Left lung (tissue), 10 donors: Measurements from ENCODE around the gene ZNF436. TPM values are rescaled to one million over a fixed set of nuclear protein-coding genes. Genes with fewer than 3 reads are reported as not detected.

Experiments
- ATAC-seq: fragments of 200-7000 bp; cut with Tn5 transposase; one replicate; pipeline ENCODE4 v1.9.1; 2020; ENCODE audit warnings: moderate library complexity
- DNase-seq, 4 donors: peaks; one replicate each; pipeline ENCODE4 v3.0.0-alpha.2; 2013 to 2020
- H3K27ac ChIP-seq, 2 donors: fragments of 200-600 bp; sonication (generic) in 1 of 2; one replicate each; pipeline versions ENCODE4 v1.5.0 to v1.8.0; 2020 to 2021
- H3K27me3 ChIP-seq, 2 donors: fragments of 200-600 bp; sonication (generic) in 1 of 2; one replicate each; pipeline versions ENCODE4 v1.5.0 to v1.8.0; 2020 to 2021
- H3K36me3 ChIP-seq, 2 donors: fragments of 200-600 bp; sonication (generic) in 1 of 2; one replicate each; pipeline versions ENCODE4 v1.5.0 to v1.8.0; 2020 to 2021
- H3K4me1 ChIP-seq, 2 donors: fragments of 200-600 bp; one replicate each; pipeline ENCODE4 v1.8.0; 2021
- H3K4me3 ChIP-seq, 2 donors: fragments of 200-600 bp; sonication (generic) in 1 of 2; one replicate each; pipeline versions ENCODE4 v1.5.0 to v1.8.0; 2020 to 2021; ENCODE audit warnings: mild to moderate bottlenecking in 1 of 2
- H3K9me3 ChIP-seq, 2 donors: fragments of 200-600 bp; sonication (generic) in 1 of 2; one replicate each; pipeline versions ENCODE4 v1.5.0 to v1.8.0; 2020 to 2021
- intact Hi-C, 2 donors: fragments of 100-400 bp; cut with DNase I; formaldehyde crosslinking; loops; one replicate each; pipeline versions ENCODE4 v1.11.2 to v1.14.2; 2022
- polyA plus RNA-seq, 6 donors: library from polyadenylated mRNA; unstranded; fragments of 120-200 nt; gene quantifications; one replicate each; pipeline ENCODE4 v1.2.1, GENCODE V29; 2013; ENCODE audit not compliant: insufficient read length in 6 of 6
- total RNA-seq, 2 donors: library from RNA; stranded (reverse); fragmentation: NEBNext Ultra II Directional; extraction: Animal tissue kit (Norgen Biotek cat#: 25700); gene quantifications; one replicate each; pipeline ENCODE4 v1.2.1, GENCODE V29; 2021
- TF ChIP-seq, protein P1 (sequence below), 2 donors: fragments of 200-600 bp; sonication (generic) in 1 of 2; IDR thresholded peaks; one replicate each; pipeline versions ENCODE4 v1.5.0 to v1.8.0; 2021; ENCODE audit warnings: antibody characterized with exemption in 2 of 2
- donor health status: DM: no; HTN: yes; CAD: no.
- donor health status: DM: no; HTN: no; CAD: no.

The ZNF436 gene
- total and polyA plus RNA-seq, 8 donors, result 9.2 to 38.8 (median 32.7) TPM

DNA sequence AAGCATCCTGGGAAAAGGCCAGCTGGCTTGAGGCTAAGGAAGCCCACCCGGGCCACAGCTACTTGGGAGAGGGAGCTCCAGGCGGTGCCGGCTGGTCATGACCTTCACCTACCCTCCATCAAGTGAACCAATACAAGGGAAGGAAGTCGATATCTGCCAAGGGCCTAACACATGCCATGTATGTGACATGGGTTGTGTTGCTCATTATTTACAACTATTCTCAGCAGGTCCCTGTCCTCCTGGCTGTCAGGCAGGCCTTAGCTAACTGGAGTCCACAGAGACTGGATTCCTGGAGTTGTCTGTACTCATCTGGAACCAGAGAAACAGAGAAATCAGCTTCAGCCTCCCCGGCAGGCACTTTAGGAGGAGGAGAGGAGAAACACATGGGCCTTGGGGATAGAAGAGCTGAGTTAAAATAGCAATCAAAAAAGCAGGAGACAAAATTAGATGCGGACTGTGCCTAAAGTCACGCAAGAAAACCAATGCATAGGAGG, 39.2 kb upstream of the ZNF436 start:
- TF ChIP-seq, protein P1, sequence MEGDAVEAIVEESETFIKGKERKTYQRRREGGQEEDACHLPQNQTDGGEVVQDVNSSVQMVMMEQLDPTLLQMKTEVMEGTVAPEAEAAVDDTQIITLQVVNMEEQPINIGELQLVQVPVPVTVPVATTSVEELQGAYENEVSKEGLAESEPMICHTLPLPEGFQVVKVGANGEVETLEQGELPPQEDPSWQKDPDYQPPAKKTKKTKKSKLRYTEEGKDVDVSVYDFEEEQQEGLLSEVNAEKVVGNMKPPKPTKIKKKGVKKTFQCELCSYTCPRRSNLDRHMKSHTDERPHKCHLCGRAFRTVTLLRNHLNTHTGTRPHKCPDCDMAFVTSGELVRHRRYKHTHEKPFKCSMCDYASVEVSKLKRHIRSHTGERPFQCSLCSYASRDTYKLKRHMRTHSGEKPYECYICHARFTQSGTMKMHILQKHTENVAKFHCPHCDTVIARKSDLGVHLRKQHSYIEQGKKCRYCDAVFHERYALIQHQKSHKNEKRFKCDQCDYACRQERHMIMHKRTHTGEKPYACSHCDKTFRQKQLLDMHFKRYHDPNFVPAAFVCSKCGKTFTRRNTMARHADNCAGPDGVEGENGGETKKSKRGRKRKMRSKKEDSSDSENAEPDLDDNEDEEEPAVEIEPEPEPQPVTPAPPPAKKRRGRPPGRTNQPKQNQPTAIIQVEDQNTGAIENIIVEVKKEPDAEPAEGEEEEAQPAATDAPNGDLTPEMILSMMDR (IDR thresholded peaks at IDR 0.05), result no peak
- no peak overlapping the region for H3K27ac ChIP-seq
- no peaks in the 10 kb centered on the region for H3K9me3 ChIP-seq
- ATAC-seq (no peak), DNase-seq (no peak)
- H3K27me3 ChIP-seq, result no peaks in the 10 kb centered on the region
- H3K36me3 ChIP-seq, result no peaks in the 10 kb centered on the region
- no peak overlapping the region for H3K4me3 ChIP-seq
- intact Hi-C loops, result loop anchor here in 1 of 2 donors (10.0 kb wide), 1 partner anchor 104 kb away; no protein-coding TSS in a partner anchor
- peaks cover 5 to 11% of the 10 kb centered on the region in 2 donors for H3K4me1 ChIP-seq

DNA sequence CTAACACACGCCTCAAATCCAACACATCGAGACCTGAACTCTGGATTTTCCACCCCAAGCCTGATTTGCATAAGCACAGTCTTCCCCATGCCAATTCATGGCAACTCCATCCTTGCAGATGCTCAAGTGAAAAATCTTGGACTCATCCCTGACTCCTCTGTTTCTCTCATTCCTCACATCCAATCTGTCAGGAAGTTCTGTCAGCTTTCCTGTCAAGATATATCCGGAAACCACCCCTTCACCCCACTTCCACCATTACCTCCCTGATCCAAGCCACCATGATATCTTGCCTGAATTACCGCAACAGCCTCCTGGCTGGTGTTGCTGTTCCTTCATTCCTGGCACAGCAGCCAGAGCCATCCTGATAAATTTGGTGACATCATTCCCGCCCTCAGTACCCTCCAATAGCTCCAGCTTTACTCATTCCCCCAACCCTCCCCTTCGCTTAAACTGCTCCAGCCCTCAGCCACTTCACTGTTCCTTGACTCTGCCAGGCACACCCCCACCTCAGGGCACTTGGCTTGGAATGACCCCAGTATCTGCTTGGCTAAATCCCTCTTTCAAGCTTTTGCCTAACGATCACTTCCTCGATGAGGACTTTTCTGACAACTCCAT, 37.5 kb upstream of the ZNF436 start:
- DNase-seq, result no peak
- ATAC-seq, result no peak
- intact Hi-C loops, result loop anchor here in 1 of 2 donors (10.0 kb wide), 1 partner anchor 102 kb away; no protein-coding TSS in a partner anchor
- no peak overlapping the region for H3K4me3 ChIP-seq
- H3K36me3 ChIP-seq, result no peaks in the 10 kb centered on the region
- TF ChIP-seq, protein P1 (IDR thresholded peaks at IDR 0.05), result no peak
- H3K4me1 ChIP-seq, result peaks cover 17 to 27% of the 10 kb centered on the region in 2 donors
- H3K27me3 ChIP-seq, result no peaks in the 10 kb centered on the region
- no peak overlapping the region for H3K27ac ChIP-seq
- no peaks in the 10 kb centered on the region for H3K9me3 ChIP-seq

DNA sequence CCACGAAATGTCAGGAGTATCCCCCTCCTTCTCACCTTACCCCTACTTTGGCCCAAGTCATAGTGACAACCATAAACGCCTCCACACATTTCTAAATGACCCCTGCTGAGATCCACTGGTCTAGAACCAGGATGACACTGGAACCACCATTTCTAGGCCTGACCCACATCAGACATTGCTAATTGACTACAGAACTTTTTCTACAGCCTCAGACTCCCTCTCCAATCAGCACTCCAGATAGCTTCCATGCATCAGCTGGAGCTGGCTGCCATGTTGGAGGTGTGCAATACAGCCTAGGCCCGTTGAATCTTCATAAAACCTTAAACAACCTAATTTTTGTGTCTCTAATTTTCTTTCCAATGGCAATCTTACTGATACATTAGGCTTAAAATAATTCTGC, 36.3 kb upstream of the ZNF436 start:
- Histone ChIP-seq H3K36me3 (no peaks in the 10 kb centered on the region), H3K27ac (no peak overlapping the region)
- intact Hi-C loops, result loop anchor here in 1 of 2 donors (10.0 kb wide), 1 partner anchor 101 kb away; no protein-coding TSS in a partner anchor

DNA sequence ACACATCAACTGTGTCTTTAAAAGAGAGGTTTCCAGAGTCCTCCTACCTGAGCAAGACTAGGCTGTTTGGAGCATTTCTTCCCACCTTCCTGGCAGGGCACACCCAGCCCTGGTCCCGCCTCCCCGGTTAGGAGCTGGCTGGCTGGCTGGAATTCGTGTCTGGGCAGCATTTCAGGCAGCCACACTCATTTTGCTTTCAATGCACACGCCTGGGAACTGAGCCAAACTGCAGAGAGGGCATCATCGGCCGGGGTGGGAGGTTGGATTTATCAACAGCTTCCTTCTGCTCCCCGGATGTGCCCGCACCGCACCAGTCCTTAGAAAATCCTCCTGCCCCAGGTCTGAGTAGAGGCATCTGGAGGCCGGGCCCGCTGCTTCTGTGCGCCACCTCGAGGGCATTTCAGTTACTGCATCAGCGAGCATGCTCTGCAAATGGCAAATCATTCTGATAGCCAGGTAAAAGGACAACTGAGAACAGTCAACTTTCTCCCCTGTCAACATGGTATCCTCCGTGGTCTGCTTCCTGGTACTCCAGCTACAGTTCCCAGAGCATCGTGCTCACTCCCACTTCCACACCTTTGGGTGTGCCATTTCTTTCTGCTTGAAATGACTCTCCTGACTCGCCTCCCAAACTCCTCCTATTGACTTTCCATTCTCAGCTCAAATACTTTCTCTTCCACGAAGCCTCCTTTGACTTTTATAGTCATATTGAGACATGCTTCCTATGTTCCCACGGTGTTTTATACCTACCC, 34.3 kb upstream of the ZNF436 start:
- ATAC-seq, result peak; percentile 96
- Histone ChIP-seq H3K27ac (peak overlapping the region; percentile 49 to 58), H3K36me3 (no peaks in the 10 kb centered on the region), H3K4me3 (no peak overlapping the region), H3K9me3 (no peaks in the 10 kb centered on the region), H3K4me1 (peaks cover 17 to 34% of the 10 kb centered on the region in 2 donors), H3K27me3 (no peaks in the 10 kb centered on the region)
- TF ChIP-seq, protein P1 (IDR thresholded peaks at IDR 0.05), result peak; percentile 93
- peak; percentile 70 to 93 (median 88) for DNase-seq
- intact Hi-C loops, result loop anchor here in 1 of 2 donors (10.0 kb wide), 1 partner anchor 99 kb away; no protein-coding TSS in a partner anchor

More for the DNA sequence above, 36.3 kb upstream of the ZNF436 start:
- no peaks in the 10 kb centered on the region for H3K27me3 ChIP-seq
- TF ChIP-seq, protein P1 (IDR thresholded peaks at IDR 0.05), result no peak
- no peak for DNase-seq
- H3K4me3 ChIP-seq, result no peak overlapping the region
- ATAC-seq, result no peak
- H3K4me1 ChIP-seq, result peaks cover 17 to 28% of the 10 kb centered on the region in 2 donors
- no peaks in the 10 kb centered on the region for H3K9me3 ChIP-seq

DNA sequence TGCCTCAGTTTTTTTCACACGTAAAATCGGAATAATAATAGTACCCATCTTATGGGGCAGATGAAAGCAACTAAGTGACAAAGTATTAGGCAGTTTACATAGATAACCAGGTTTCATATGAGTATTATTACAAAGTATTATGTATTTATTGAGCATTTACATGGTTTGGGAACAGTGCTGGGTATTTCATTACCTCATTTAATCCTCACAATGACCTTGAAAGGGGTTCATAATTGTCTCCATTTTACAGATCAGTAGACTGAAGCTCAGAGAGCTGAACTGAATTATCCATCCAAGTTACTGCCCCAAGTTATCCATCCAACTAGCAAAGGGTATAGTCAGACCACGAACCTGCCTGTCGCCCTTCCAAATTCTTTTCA, 33.7 kb upstream of the ZNF436 start:
- no peaks in the 10 kb centered on the region for H3K36me3 ChIP-seq
- TF ChIP-seq, protein P1 (IDR thresholded peaks at IDR 0.05), result no peak
- H3K9me3 ChIP-seq, result no peaks in the 10 kb centered on the region
- intact Hi-C loops, result loop anchor here in 1 of 2 donors (10.0 kb wide), 1 partner anchor 99 kb away; no protein-coding TSS in a partner anchor
- peaks cover 17 to 34% of the 10 kb centered on the region in 2 donors for H3K4me1 ChIP-seq
- peak overlapping the region; percentile 49 to 58 for H3K27ac ChIP-seq
- H3K27me3 ChIP-seq, result no peaks in the 10 kb centered on the region
- H3K4me3 ChIP-seq, result no peak overlapping the region
- DNase-seq (no peak), ATAC-seq (no peak)
